Muscle of leg (tissue), 11 donors: ENCODE results near the gene ZNF280C. TPM values are rescaled to one million over a fixed set of nuclear protein-coding genes. Genes with fewer than 3 reads are reported as not detected.
A peak's percentile ranks its signal among the peaks of the same experiment; 100 is the strongest.

Experiments used
- DNase-seq: peaks from one replicate; pipeline ENCODE4 v3.0.0; 2013
- H3K27ac ChIP-seq: one replicate; pipeline ENCODE4 v1.5.1; 2013; ENCODE audit warnings: mild to moderate bottlenecking, low read length, control low read depth
- H3K27me3 ChIP-seq: one replicate; pipeline ENCODE4 v1.6.1; 2013; ENCODE audit warnings: low read length; ENCODE audit not compliant: control insufficient read depth, insufficient read depth
- H3K36me3 ChIP-seq: one replicate; pipeline ENCODE4 v1.6.1; 2013; ENCODE audit warnings: low read length; ENCODE audit not compliant: control insufficient read depth, insufficient read depth
- H3K4me1 ChIP-seq: one replicate; pipeline ENCODE4 v1.6.1; 2013; ENCODE audit warnings: low read length; ENCODE audit not compliant: control insufficient read depth, insufficient read depth
- H3K4me3 ChIP-seq: one replicate; pipeline ENCODE4 v1.5.1; 2013; ENCODE audit warnings: low read length, control low read depth
- H3K9me3 ChIP-seq: replicated peaks from 2 replicates; pipeline ENCODE4 v1.6.1; 2013; ENCODE audit warnings: low read depth, low read length; ENCODE audit not compliant: control insufficient read depth
- WGBS: methylation state at CpG from one replicate; pipeline ENCODE4 v1.1.5; 2013; ENCODE audit warnings: missing lambda C conversion rate; ENCODE audit not compliant: insufficient coverage; 5-methylcytosine and 5-hydroxymethylcytosine counted together
- polyA plus RNA-seq, 8 donors: library from polyadenylated mRNA; unstranded; fragments of 120-200 nt; gene quantifications; one replicate each; pipeline versions ENCODE4 v1.2.1 to v1.2.3, GENCODE V29; 2013; ENCODE audit warnings: inconsistent platforms in 1 of 8, low replicate concordance in 1 of 8; ENCODE audit not compliant: insufficient read length in 8 of 8, insufficient read depth in 1 of 8
- total RNA-seq: library from RNA; stranded (reverse); fragments of 120-200 nt; gene quantifications from one replicate; pipeline ENCODE4 v1.2.4, GENCODE V29; 2013

Gene ZNF280C
- total and polyA plus RNA-seq, 9 donors = 3.9 to 8.3 (median 5.6) TPM

DNA sequence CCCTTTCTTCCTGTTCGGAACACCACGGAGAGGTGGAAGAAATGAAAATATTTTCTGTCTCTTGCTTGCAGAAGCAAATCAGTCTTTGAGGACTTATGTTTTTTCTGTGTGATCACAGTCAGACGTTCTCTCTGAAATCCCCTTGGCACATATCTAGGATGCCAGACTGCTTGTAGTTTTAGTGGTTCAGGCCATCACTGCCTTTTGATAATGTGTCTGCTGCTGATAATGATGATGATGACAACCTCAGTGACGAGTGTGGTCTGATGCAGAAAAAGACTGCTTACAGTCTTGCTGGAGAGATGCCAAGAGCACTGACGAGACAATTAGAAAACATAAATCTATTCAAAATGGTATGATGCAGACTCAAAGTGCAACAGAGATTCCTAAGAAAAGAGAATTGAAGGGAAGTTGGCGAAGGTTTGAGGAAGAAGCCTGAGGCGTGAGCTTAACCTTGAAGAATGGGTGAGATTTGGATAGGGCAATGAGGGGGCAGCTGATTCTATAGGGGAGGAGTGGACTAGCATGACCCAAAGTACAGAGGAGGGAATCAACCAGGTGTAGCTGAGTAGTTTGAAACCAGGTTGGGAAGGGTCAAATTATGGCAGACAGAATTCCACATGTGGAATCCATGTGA lies 89.0 kb downstream of the ZNF280C start:
- no peak for DNase-seq
- no peak overlapping the region for H3K27ac ChIP-seq
- H3K27me3 ChIP-seq = peaks cover 12% of the 10 kb centered on the region

DNA sequence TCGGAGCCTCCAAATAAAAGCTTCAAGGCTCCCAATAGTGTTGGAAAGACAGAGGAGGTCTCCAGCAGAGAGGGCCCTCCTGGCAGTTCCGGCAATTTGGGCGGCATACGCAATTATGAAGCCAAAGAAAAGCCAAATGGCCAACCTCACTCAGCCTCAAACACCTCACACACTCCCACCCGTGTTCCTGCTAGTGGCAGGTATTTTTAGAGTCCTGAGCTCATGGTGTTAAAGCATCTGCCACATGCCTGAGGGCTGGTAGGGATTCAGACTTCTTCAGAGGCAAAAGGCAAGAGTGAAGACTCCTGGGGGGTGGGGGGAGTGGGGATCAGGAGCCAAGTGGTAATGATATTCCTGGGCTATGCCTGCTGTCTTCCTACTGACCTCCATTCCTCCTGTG lies 89.5 kb downstream of the ZNF280C start:
- no peak for DNase-seq
- 55% methylated on average over 1 of the region's 5 CpGs for WGBS
- H3K27me3 ChIP-seq = peaks cover 17% of the 10 kb centered on the region
- no peak overlapping the region for H3K4me3 ChIP-seq
- H3K9me3 ChIP-seq = no peaks in the 10 kb centered on the region
- H3K4me1 ChIP-seq = peaks cover 4% of the 10 kb centered on the region
- no peak overlapping the region for H3K27ac ChIP-seq
- H3K36me3 ChIP-seq = no peaks in the 10 kb centered on the region

More for the DNA sequence above, 89.0 kb downstream of the ZNF280C start:
- no peaks in the 10 kb centered on the region for H3K36me3 ChIP-seq
- H3K4me1 ChIP-seq = no peaks in the 10 kb centered on the region
- no peaks in the 10 kb centered on the region for H3K9me3 ChIP-seq
- no peak overlapping the region for H3K4me3 ChIP-seq
- WGBS = 60% methylated on average over 3 of the region's 7 CpGs

DNA sequence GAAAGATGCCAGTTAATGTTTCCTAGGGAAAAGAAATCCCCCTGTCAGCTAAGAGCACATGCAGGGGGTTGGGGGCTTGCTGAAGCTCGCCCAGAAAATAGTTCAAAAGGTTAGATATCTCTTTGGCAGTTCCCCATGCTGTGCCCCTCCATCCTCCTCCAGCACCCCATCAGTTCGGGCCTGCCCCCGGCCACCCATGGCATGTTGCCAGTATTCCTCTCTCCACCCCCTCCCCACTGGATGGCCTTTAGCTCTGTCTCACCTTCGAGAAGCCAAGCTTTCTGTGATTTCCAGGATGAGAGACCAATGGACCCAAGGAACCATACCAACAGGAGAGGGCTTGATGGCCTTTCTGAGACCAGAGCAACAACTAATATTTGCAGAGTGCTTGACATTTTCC lies 91.8 kb downstream of the ZNF280C start:
- Histone ChIP-seq H3K4me1 (peaks cover 13% of the 10 kb centered on the region), H3K4me3 (no peak overlapping the region), H3K27me3 (peaks cover 25% of the 10 kb centered on the region), H3K27ac (no peak overlapping the region), H3K9me3 (no peaks in the 10 kb centered on the region), H3K36me3 (no peaks in the 10 kb centered on the region)
- WGBS = 47% methylated on average over 2 of the region's 4 CpGs
- no peak for DNase-seq

DNA sequence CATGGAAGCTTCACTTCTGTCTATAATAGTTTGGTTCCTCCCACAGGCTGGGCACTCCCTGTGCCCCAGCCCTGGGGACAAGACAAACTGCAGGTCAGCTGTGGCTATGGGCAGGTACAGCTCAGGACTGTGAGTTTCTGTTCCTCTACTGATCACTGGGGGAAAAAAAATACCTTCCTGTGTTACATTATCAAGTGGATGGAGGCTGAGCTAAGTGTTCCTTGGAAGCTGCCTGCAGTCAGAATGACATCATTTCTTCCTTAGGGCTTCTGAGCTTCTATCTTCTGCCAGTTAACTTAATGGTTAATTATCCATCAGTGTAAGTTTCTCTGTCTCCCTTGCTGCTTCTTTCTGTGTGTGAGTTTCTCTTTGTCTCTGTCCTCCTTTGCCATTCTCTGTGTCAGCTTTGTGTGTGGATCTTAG lies 92.3 kb downstream of the ZNF280C start:
- Histone ChIP-seq H3K36me3 (no peaks in the 10 kb centered on the region), H3K9me3 (no peaks in the 10 kb centered on the region), H3K4me3 (no peak overlapping the region), H3K27ac (no peak overlapping the region), H3K27me3 (peaks cover 31% of the 10 kb centered on the region), H3K4me1 (peaks cover 15% of the 10 kb centered on the region)
- DNase-seq = no peak

DNA sequence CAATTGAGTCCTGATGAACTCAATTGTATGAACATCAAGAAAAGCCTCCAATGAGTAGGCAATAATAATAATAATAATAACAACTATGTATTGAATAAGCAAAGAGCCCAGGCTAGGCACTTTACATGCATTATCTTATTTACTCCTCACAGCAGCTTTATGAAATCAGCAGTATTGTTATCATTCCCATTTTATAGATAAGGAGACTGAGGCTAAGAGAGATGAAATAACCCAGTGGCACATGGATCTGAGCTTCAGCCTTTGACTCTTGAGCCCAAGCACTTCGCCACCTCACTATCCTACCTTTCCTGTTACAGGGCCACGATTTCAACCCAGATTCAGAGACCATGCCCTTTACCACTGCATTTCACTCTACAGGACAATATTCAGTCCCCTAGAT lies 93.8 kb downstream of the ZNF280C start:
- Histone ChIP-seq H3K36me3 (no peaks in the 10 kb centered on the region), H3K27me3 (peaks cover 37% of the 10 kb centered on the region), H3K4me1 (peaks cover 21% of the 10 kb centered on the region), H3K27ac (no peak overlapping the region), H3K9me3 (no peaks in the 10 kb centered on the region), H3K4me3 (no peak overlapping the region)
- DNase-seq = no peak
- WGBS = no CpG with 5 or more reads among the region's 2 CpGs

DNA sequence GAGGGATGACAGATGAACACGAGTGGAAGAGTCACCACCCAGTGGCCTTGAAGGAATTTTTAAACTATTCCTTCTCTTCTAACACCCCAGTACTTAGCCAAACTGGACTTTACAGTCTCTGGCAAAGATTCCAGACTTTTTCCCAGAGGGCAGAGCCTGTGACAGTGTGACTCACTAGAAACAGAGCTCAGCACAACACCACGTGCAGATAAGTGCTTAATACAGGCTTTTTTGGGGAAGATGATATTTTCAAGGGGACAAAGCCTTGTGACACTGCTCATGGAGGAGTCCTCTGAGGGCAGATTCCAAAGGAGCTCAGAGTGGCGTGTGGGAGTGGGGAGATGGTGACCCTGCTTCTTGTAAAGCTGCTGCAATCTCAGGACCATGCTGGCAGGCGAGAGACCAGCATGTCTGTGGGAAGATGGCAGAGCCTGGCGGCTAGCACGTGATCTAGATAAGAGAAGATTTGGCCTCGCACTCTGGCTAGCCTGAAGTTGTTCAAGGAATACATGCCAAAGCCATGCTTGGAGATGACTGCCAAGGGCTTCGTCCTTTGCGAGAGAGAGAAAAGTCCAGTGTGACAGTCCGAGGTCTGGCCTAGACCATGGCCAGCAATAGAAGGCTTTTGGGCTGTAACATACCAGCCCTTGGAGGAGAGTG lies 94.5 kb downstream of the ZNF280C start:
- peaks cover 21% of the 10 kb centered on the region for H3K4me1 ChIP-seq
- DNase-seq = peak; percentile 63
- 63% methylated on average over 8 of the region's 10 CpGs for WGBS
- no peaks in the 10 kb centered on the region for H3K36me3 ChIP-seq
- peaks cover 37% of the 10 kb centered on the region for H3K27me3 ChIP-seq
- no peaks in the 10 kb centered on the region for H3K9me3 ChIP-seq
- H3K27ac ChIP-seq = peak overlapping the region; percentile 20
- no peak overlapping the region for H3K4me3 ChIP-seq

DNA sequence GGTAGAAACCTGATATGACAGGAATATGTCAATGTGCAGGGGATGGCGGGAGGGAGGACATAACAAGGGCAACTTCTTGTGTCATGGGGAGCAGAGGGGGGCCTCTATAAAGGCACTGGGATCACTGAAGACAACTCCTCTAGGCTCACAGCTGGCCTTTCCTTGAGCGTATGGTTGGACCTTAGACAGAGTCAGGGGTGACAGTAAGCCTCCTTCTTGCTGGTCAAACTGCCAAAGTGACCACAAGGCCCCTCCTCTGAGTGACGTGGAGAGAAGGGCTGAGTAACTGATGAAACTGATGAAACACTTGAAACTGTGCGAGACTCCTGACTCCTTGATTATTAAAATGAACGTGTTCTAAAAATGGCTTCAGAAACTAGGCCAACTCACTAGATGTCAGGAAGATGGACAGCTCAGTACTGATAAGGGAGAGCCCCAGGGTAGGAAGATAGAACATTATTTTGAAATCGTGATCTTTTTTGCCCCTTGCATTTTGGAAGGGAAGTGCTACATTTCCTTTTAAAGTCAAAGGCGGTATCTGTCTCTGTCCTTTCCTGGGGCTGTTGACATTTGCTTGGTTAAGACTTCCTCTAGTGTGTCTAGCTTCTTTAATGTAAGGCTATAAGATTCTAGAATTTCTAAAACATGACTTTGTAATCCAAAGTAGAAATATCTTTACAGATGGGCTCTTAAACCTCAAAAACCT lies 95.4 kb downstream of the ZNF280C start:
- Histone ChIP-seq H3K9me3 (no peaks in the 10 kb centered on the region), H3K4me1 (peaks cover 21% of the 10 kb centered on the region), H3K4me3 (no peak overlapping the region), H3K36me3 (no peaks in the 10 kb centered on the region), H3K27ac (no peak overlapping the region), H3K27me3 (peaks cover 37% of the 10 kb centered on the region)
- WGBS = 56% methylated on average over 5 of the region's 7 CpGs
- no peak for DNase-seq

DNA sequence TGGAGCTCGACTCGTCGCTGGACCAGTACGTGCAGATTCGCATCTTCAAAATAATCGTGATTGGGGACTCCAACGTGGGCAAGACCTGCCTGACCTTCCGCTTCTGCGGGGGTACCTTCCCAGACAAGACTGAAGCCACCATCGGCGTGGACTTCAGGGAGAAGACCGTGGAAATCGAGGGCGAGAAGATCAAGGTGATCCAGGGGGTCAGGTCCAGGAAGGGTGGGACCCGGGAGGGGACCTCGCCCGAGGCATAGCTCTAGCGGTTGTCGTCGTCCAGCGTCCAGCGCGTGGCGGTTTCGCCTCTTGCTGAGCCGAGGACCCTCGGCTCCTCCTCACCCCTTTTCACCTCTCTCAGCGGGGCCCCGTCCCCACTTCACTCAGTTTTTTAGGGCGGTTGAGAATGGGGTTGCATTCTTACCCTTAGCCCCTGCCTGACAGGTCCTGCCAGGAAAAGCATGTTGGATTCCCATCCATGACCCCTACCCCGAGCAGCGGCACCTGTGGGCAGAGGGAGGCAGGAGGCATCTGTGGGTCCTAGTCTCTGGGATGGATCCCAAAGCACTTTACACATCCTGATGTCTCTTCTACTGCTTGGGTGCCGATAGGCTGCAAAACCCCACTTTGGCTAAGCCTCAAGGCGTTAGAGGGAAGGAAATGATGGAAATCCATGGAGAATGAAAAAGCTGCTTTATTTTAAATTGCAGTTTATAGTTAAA lies 96.4 kb downstream of the ZNF280C start:
- H3K27me3 ChIP-seq = peaks cover 39% of the 10 kb centered on the region
- no peaks in the 10 kb centered on the region for H3K9me3 ChIP-seq
- H3K4me3 ChIP-seq = peak overlapping the region; percentile 37
- no peak overlapping the region for H3K27ac ChIP-seq
- H3K4me1 ChIP-seq = peaks cover 21% of the 10 kb centered on the region
- WGBS = 43% methylated on average over 22 of the region's 34 CpGs
- no peaks in the 10 kb centered on the region for H3K36me3 ChIP-seq
- no peak for DNase-seq

DNA sequence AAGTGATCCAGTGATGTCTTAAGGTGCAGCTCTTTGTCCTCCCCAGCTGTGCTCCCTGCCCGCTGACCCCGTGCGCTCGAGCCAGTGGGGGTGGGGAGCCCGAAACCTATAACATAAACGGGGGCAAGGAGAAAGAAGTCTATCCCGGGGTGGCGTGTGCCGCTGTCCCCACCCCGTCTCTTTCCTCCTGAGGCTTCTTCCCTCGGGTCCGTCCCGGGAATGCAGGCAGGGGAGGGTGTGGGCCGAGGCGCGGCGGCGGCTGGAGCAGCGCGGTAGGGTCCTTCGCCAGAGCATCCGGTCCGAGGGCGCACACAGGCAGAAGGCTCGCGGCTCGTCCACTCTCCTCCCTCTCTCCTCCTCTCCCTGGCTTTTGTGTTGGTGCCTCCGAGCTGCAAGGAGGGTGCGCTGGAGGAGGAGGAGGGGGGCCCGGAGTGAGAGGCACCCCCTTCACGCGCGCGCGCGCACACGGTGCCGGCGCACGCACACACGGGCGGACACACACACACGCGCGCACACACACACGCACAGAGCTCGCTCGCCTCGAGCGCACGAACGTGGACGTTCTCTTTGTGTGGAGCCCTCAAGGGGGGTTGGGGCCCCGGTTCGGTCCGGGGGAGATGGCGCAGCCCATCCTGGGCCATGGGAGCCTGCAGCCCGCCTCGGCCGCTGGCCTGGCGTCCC lies 97.1 kb downstream of the ZNF280C start, which contains the start of gene RAB33A:
TSS of gene RAB33A (plus strand) at position 517 of the 681 bp plus-strand sequence. CDS start at position 618, 101 bp downstream.
- H3K9me3 ChIP-seq = no peaks in the 10 kb centered on the region
- H3K4me1 ChIP-seq = peaks cover 21% of the 10 kb centered on the region
- no peak for DNase-seq
- H3K36me3 ChIP-seq = no peaks in the 10 kb centered on the region
- 51% methylated on average over 35 of the region's 61 CpGs for WGBS
- no peak within 1 kb of the TSS for H3K27ac ChIP-seq
- peaks cover 38% of the 10 kb centered on the region for H3K27me3 ChIP-seq
- H3K4me3 ChIP-seq = peak within 1 kb of the TSS; percentile 37
